Subcutaneous adipose tissue (tissue), 4 donors: ENCODE results near the gene ANKMY2. TPM values are rescaled to one million over a fixed set of nuclear protein-coding genes. Genes with fewer than 3 reads are reported as not detected.

Experiments
- CTCF ChIP-seq: fragments of 450-650 bp; IDR thresholded peaks from one replicate; pipeline ENCODE4 v1.5.1; 2016; ENCODE audit warnings: low read depth, mild to moderate bottlenecking, control low read depth, antibody characterized with exemption, moderate library complexity
- total RNA-seq, 4 donors: library from RNA; depleted of rRNA; stranded (reverse); fragments of >200 nt; gene quantifications; one replicate each; pipeline ENCODE4 v1.1.0, GENCODE V29; 2016

Gene ANKMY2
- total RNA-seq, 4 donors from 2014 or later = 19.2 to 24.9 (median 21.1) TPM

- no peak for TF ChIP-seq CTCF
These were observed 32.5 kb upstream of the ANKMY2 start for GRCh38 chr7:16677978-16678494.

- no peak for TF ChIP-seq CTCF
These were observed 29.7 kb upstream of the ANKMY2 start for GRCh38 chr7:16675277-16675676.

GRCh38 chr7:16671811-16672210, 26.3 kb upstream of the ANKMY2 start:
- no peak for TF ChIP-seq CTCF

GRCh38 chr7:16670731-16671344, 25.3 kb upstream of the ANKMY2 start:
- no peak for TF ChIP-seq CTCF

- TF ChIP-seq CTCF = no peak
These were observed 24.5 kb upstream of the ANKMY2 start for GRCh38 chr7:16670021-16670420.

GRCh38 chr7:16669581-16669980, 24.0 kb upstream of the ANKMY2 start:
- no peak for TF ChIP-seq CTCF

GRCh38 chr7:16668978-16669377, 23.4 kb upstream of the ANKMY2 start:
- no peak for TF ChIP-seq CTCF
